HG03354 (cell line): ENCODE results near the gene DHRS2.

Experiments
- ATAC-seq: cut with Tn5 transposase; IDR thresholded peaks from one replicate; pipeline ENCODE4 v1.9.1; 2021; ENCODE audit warnings: mild to moderate bottlenecking; ENCODE audit not compliant: unreplicated experiment, poor library complexity, severe bottlenecking

DHRS2 gene

DNA sequence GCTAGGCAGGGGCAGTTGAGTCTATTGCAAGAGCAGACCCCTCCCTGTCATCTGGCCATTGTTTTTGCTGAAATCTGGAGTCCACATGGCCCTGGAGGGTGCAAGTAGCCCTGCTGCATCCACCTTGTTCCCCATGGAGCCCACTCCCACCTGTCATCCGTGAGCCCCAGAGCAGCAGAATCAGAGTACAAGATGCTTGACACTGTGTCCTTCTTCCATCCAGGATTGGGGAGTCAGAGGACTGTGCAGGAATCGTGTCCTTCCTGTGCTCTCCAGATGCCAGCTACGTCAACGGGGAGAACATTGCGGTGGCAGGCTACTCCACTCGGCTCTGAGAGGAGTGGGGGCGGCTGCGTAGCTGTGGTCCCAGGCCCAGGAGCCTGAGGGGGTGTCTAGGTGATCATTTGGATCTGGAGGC is 8.8 kb downstream of the DHRS2 start:
- ATAC-seq, result no peak

- no peak for ATAC-seq
Observed at GRCh38 chr14:23645504-23645811, 9.3 kb downstream of the DHRS2 start.

DNA sequence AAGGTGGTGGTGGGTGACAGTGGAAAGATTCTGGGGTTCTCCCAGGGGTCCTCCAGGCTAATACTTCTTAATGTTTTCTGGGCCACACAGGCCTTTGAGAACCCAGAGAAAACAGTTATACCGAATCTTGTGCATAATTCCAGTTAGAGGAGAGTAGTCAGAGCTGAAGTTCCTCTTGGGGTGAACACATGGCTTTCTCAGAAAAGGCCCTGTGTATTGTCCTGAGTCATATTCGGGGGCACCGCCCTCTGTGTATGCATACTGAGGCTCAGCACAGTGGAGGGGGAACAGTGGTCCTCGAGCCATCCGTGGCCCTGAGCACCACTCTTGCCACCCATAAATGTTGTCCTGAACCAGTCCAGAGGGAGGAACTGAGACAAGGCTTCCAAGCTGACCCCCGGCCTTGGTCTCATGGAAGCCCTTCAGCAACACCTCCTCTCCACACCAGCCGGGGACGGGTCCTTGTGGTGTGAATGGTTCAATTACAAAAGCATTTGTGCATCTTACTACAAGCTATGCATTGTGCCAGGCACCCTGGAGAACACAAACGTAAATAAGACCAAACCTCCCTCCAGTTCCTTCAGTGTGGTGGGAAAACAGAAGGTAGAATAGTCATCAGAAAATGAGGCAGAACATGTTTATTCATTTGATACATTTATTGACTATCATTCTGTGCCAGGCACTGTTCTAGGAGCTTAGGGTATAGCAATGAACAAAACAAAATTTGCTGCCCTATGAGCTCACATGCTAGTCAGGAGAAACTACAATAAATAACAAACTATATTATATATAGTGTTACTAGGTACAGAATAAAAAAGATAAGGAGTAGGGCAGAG is 9.9 kb downstream of the DHRS2 start:
- ATAC-seq, result no peak

DNA sequence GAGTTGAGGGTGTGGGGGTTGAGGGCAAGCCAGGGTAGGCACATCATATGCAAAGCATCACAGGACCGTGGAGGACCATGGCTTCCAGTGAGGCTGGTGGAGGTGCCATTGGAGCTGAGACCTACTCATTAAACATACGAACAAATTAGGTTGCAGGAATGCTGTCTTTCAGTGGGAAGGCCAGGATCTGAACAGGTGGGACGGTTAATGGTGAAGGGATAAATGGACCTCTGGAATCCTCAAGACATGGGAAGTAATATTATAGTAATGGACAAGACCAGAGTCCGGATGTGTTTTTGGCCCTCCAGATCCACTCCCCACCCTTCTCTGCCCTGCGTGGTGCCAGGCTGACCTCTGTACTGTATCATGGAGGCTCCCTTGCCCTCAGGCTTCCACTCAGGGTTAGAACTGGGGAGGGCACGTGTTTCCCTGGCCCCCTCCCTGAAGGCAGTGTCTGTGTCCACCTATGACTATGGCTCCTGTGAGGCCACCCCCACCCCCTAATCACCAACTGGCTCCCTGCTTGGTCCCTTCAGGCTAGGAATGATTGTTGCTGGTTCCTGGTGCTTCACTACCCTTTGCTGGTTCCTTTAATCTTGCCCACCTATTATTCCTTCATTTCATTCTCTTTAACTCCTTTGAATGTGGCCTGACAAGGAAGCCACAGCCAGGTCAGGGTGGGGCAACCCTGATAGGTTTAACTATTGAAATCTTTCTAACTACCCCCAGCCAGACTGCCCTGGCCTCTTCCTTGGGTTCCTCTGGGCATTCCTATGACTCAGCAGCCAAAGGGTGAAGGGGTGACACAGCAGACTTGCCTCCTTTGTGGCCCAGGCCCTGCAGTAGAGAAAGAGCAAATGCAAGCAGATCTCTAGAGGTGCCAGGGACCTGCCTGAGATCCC is 10.7 kb downstream of the DHRS2 start:
- no peak for ATAC-seq

- no peak for ATAC-seq
Observed at GRCh38 chr14:23647619-23648018, 11.5 kb downstream of the DHRS2 start.

DNA sequence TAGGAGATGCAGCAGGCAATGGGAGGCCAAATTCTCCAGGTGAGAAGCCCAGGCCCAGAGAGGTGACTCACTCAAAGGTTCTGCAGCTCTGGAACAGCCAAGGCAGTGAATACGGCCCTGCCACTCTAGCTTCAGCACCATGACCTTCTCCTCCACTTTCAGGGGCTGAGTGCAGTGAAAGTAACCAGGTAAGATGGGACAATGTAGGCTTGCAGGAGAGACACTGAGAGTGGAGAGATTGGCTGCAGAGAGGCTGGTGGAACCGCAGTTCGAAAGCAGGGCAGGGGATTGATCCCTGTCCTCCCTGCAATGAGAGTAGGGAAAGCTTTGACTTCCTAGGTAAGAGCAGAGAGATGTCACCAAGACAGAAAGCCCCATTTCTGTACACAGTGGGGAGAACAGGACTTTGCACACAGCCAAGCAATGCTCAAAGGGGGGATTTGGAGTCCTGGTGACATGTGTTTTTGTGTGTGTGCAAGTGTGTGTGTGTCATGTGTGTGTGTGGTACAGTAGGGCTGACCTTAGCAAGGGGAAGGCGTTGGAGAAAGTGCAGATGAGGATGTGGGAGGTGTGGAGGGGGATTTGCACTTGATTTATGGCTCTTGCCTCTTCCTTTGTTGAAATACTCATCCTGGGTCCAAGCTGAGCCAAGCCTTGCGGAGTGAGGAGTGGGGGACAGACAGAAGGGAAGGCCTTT is 12.7 kb downstream of the DHRS2 start:
- ATAC-seq, result no peak

GRCh38 chr14:23650506-23650905 is 14.3 kb downstream of the DHRS2 start:
- ATAC-seq, result no peak

DNA sequence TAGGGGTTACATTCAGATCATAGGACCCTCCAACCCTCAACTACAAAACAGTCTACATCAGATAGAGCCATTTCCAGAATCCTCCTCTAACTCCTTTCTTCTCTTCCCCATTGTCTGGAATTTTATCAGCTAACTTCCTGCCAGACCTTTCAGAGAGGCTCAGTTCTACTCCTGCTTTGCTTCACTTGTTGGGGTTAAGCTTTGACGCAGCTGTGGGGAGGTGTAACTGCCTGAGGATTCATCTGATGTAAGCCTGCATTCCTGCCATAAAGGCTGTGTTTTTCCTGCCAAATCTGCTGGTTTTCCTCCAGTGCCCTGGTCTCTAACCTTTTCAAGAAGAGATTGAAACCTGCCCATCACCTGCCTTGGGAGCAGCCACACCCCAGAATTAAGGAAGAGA is 16.9 kb downstream of the DHRS2 start:
- ATAC-seq, result no peak

GRCh38 chr14:23654231-23654630 is 18.1 kb downstream of the DHRS2 start:
- ATAC-seq, result no peak

GRCh38 chr14:23657959-23658470 is 21.9 kb downstream of the DHRS2 start:
- no peak for ATAC-seq

DNA sequence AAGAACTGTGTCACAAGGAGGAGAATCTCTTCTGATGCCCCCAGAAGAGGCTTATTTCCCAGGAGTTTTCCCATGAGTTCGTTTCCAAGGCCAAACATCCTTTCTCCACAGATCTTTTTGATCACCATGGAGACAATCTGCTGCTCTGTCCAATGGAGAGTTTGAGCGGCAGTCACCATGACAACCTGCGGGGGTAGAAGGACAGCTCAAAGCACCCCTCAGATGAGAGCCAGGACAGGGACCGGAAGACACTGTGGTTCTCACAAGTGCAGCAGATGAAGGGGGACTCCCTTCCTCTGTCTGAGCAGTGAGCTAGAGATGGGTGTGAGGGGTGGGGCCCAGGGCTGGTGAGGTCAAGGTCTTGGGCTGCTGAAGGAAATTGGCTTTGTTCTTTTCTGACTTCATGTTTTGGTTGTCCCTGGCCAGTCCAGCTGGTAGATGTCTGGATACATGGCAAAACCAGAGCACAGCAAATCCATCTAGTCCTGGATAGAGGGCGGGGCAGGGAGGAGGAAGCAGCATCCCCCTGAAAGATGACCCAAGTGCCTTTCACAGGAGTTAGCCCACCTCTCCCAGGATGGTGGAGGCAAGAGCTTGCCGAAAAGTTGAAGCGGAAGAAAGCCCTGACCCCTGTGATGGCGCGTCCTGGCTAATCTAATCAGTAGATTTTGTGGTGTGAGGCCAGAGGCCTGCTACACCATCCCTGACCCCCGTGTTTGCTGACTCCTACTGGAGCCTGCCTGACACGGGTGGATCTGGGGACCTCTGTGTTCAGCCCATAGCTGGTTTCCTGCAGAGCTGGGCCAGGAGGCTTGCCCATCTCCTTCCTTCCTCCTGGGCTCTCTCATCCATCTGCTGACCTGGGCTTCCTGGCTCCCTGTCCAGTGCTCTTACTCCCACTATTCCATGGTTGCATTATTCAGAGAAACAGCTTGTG is 24.4 kb downstream of the DHRS2 start:
- no peak for ATAC-seq

- ATAC-seq, result no peak
Observed at GRCh38 chr14:23661542-23661941, 25.4 kb downstream of the DHRS2 start.

DNA sequence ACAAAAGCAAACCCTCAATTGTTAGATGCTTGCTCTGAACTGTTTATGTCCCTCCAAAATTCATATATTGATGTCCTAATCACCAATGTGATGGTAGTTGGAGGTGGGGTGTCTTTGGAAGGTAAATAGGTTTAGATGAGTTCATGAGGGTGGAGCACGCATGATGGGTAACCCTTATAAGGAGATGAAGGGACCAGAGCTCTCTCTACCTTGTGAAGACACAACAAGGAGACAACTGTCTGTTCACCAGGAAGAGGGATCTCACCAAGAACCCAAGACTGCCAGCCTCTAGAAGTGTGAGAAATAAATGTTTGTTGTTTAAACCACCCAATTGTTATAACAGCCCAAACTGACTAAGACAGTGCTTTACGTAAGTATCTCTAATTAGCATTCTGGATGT is 27.0 kb downstream of the DHRS2 start:
- no peak for ATAC-seq

DNA sequence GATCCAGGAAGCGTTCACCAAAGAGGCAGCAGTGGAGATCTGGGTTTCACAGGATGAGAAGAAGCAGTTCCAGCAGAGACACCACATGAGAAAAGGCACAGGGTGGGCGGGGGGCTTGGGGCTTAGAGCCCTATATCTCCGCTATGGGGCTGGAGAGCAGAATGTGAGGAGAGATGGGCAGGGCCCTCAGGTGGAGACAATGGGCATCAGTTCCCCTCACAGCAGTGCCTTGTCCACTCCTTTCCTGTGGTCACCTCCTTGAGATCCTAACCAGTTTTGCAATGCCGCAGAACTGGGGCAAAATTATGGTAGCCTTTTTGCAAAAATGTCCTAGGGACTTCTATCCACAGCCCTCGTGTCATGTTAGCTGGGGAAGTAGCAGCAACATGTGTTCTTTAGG is 27.5 kb downstream of the DHRS2 start:
- ATAC-seq, result no peak

- no peak for ATAC-seq
Observed at GRCh38 chr14:23664207-23664885, 28.2 kb downstream of the DHRS2 start.

- ATAC-seq, result no peak
Observed at GRCh38 chr14:23665302-23666016, 29.3 kb downstream of the DHRS2 start.

- ATAC-seq, result no peak
Observed at GRCh38 chr14:23667134-23667533, 31.0 kb downstream of the DHRS2 start.

GRCh38 chr14:23669441-23669840 is 33.3 kb downstream of the DHRS2 start:
- no peak for ATAC-seq
